CD4-positive, CD25-positive, alpha-beta regulatory T cell (primary cell): ENCODE measurements around the gene LMNB1. TPM values are rescaled to one million over a fixed set of nuclear protein-coding genes. Genes with fewer than 3 reads are reported as not detected.

ENCODE experiments used
- ATAC-seq, 2 donors: fragments of 150-1000 bp; cut with Tn5 transposase; one replicate each; pipeline ENCODE4 v1.10.0; 2021; ENCODE audit warnings: low read depth in 2 of 2, moderate number of reproducible peaks in 2 of 2, moderate library complexity in 1 of 2
- DNase-seq, 3 donors: peaks; one replicate each; pipeline versions ENCODE4 v3.0.0 to v3.0.0-alpha.2; 2012 to 2022; ENCODE audit warnings: mixed read lengths in 1 of 3
- H3K27ac ChIP-seq: one replicate; pipeline ENCODE4 v1.7.0; 2013; ENCODE audit warnings: mild to moderate bottlenecking, low read length; ENCODE audit not compliant: insufficient read depth, poor library complexity, severe bottlenecking
- H3K27me3 ChIP-seq: one replicate; pipeline ENCODE4 v1.7.0; 2013; ENCODE audit warnings: low read length; ENCODE audit not compliant: control insufficient read depth, insufficient read depth
- H3K36me3 ChIP-seq: one replicate; pipeline ENCODE4 v1.7.0; 2013; ENCODE audit warnings: mild to moderate bottlenecking, low read length, moderate library complexity; ENCODE audit not compliant: control insufficient read depth, insufficient read depth
- H3K4me1 ChIP-seq: 2 replicates; pipeline ENCODE4 v1.7.0; 2013; ENCODE audit warnings: mild to moderate bottlenecking, low read length; ENCODE audit not compliant: insufficient read depth, control insufficient read depth, poor library complexity, severe bottlenecking
- H3K4me3 ChIP-seq: one replicate; pipeline ENCODE4 v1.7.0; 2013; ENCODE audit warnings: low read depth, mild to moderate bottlenecking, low read length, moderate library complexity
- H3K9me3 ChIP-seq, 2 experiments: 1 replicate in 1 of 2; 2 replicates in 1 of 2; pipeline ENCODE4 v1.7.0; 2013; ENCODE audit warnings: low read length in 2 of 2, mild to moderate bottlenecking in 1 of 2, moderate library complexity in 1 of 2; ENCODE audit not compliant: control insufficient read depth in 2 of 2
- H3K27ac Mint-ChIP-seq, 3 donors: one replicate each; pipeline ENCODE4 v1.8.0; 2020 to 2022; ENCODE audit warnings: mild to moderate bottlenecking in 3 of 3, mixed read lengths in 3 of 3, moderate library complexity in 2 of 3
- H3K27me3 Mint-ChIP-seq: one replicate; pipeline ENCODE4 v1.8.0; 2022; ENCODE audit warnings: mild to moderate bottlenecking, mixed read lengths
- H3K36me3 Mint-ChIP-seq: one replicate; pipeline ENCODE4 v1.8.0; 2020; ENCODE audit warnings: mixed read lengths
- H3K4me1 Mint-ChIP-seq, 4 donors: one replicate each; pipeline ENCODE4 v1.8.0; 2020 to 2022; ENCODE audit warnings: mixed read lengths in 4 of 4, mild to moderate bottlenecking in 1 of 4
- H3K4me3 Mint-ChIP-seq, 4 donors: one replicate each; pipeline ENCODE4 v1.8.0; 2020 to 2022; ENCODE audit warnings: mild to moderate bottlenecking in 4 of 4, mixed read lengths in 4 of 4, moderate library complexity in 3 of 4
- H3K9me3 Mint-ChIP-seq, 7 donors: one replicate each; pipeline ENCODE4 v1.8.0; 2020 to 2022; ENCODE audit warnings: mixed read lengths in 7 of 7, mild to moderate bottlenecking in 3 of 7, moderate library complexity in 2 of 7
- polyA plus RNA-seq, 4 donors: library from polyadenylated mRNA; unstranded; fragments of 300-500 nt; fragmentation: Illumina TruSeq; gene quantifications; one replicate each; pipeline ENCODE4 v1.2.3, GENCODE V29; 2021
- total RNA-seq: library from RNA; stranded (reverse); gene quantifications from one replicate; pipeline ENCODE4 v1.2.3, GENCODE V29; 2022

LMNB1 gene
- total and polyA plus RNA-seq, 5 donors from 2014 or later, result 11.5 to 52.5 (median 19.4) TPM

DNA sequence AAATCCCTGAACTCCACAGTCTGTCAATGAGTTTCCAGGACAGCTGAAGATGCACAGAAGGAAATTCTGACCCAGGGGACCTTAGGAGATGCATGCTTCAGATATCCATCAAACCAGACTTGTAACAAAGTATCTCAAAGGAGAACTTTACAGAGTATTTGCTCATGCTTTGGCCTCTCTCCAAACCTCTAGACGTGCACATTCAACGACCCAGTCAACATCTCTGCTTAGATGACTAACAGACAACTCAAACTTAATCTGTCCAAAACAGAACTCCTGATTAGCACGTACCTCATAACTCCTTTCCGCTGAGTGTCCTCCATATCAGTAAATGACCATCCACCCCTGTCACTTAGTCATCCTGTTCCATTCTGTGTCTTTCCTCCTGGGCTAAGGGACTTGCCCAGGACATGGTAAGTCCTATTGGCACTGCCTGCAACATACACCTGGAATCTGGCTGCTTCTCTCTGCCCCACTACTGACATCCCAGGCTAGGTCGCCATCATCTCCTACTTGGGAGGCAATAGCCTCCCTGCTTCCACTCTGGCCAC lies 107.4 kb downstream of the LMNB1 start:
- Histone ChIP-seq H3K36me3 (no peaks in the 10 kb centered on the region), H3K27me3 (no peaks in the 10 kb centered on the region), H3K4me3 (no peak overlapping the region), H3K27ac (no peak overlapping the region), H3K9me3 (no peaks in the 10 kb centered on the region), H3K4me1 (no peaks in the 10 kb centered on the region)
- DNase-seq (no peak), ATAC-seq (no peak)
- Mint-ChIP-seq H3K9me3 (peaks cover 0 to 2% (median 0%) of the 10 kb centered on the region in 7 donors), H3K36me3 (peaks cover 12% of the 10 kb centered on the region), H3K4me3 (no peak overlapping the region), H3K27me3 (no peaks in the 10 kb centered on the region), H3K4me1 (peaks cover 9 to 21% (median 16%) of the 10 kb centered on the region in 4 donors), H3K27ac (peak overlapping the region in 2 of 3 donors; percentile 4 to 50)

Other genes starting within 250 kb of the LMNB1 start
- 0.35 TPM for gene ALDH7A1, start 181.9 kb upstream of the LMNB1 start, total RNA-seq
- 1 to 10 TPM in 2 of 4 donors, under 1 TPM in 1, not detected in 1; 0.59 to 3.2 (median 1.3) TPM for gene ALDH7A1, start 181.9 kb upstream of the LMNB1 start, polyA plus RNA-seq
- gene PHAX, start 176.2 kb upstream of the LMNB1 start, total RNA-seq, result 27.0 TPM
- 10 to 100 TPM; 66.6 to 83.0 (median 73.7) TPM for gene PHAX, start 176.2 kb upstream of the LMNB1 start, polyA plus RNA-seq